Stimulated activated CD8-positive, alpha-beta memory T cell treated with anti-CD3 and anti-CD28 coated beads, Interleukin-2, amount 100 ng/mL, for 1 hour (primary cell): ENCODE measurements around the gene USP48.
A peak's percentile ranks its signal among the peaks of the same experiment; 100 is the strongest.

Source experiments
- DNase-seq, 2 donors: peaks; one replicate each; pipeline ENCODE4 v3.0.0-alpha.2; 2020; ENCODE audit warnings: low read depth in 2 of 2

USP48 gene

DNA sequence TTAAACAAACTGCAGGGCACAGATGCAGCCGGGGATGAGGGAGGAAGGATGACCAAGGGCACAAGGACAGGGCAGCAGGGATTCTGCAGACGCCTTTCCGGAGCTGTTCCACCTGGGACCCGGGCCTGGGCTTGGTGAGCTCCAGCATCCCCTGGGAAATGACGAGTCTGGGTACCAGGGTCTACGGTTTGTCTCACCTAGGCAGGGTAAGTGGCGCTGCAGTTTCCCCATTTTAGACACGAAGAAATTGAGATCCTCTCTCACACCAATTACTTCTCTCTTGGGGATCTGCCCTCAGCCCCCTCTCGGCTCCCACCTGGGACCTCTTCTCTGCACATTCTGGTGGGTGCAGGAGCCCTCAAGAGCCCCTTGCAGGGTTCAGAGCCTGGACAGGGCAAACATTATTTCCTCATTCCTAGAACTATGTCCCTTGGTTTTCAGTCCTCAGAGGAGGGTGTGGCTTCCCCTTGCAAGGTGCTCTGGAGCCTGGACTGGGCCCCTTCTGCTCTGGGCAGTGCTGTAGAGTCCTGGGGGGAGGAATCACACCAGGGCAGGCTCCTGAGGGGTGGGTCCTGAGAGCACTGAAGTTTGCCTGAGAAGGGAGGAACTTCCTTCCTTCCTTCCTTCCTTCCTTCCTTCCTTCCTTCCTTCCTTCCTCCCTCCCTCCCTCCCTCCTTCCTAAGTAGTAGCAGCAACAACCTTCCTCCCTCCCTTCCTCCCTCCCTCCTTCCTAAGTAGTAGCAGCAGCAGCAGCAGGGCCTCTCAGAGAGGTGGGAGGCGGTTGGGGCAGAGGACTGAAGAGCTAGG lies 129.8 kb downstream of the USP48 start:
- DNase-seq = no peak

DNA sequence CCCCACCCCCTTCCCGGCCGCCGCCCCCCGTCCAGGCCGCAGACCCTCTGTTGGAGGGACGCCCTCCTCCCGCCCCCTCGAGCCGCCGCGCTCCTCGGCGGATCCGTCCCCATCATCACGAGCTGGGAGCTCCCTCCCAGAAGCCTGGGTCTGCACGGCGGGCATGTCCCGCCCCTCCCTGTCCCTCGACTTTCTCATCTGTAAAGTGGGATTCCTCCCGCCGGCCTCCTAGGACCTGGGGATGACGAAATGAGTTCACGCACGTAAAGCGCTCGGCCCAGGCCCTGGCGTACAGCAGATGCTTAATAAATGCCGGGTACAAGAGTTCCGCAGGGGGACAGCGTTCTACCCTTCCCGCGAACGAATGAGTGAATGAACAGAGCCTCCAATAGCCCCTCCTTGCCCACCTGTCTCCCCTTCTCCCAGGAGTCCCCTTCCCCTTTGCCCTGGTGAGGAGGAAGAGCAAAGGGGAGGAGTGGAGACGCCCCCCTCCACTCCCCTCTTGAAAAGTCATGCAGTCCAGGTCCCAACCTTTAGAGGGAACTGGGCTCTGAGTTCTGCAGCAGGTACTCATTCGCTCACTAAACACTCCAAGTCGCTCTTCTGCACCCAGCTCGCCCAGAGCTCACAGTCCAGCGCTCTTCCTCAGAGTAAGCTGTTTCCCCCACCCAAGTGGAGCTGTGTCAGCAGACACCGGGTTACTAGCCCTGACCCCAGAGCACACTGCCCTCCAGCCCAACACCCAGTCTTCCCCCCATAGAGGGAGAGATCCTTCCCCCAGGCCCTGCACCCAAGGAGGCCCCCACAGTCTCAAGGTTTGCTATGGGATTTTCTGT lies 130.6 kb downstream of the USP48 start:
- no peak for DNase-seq

DNA sequence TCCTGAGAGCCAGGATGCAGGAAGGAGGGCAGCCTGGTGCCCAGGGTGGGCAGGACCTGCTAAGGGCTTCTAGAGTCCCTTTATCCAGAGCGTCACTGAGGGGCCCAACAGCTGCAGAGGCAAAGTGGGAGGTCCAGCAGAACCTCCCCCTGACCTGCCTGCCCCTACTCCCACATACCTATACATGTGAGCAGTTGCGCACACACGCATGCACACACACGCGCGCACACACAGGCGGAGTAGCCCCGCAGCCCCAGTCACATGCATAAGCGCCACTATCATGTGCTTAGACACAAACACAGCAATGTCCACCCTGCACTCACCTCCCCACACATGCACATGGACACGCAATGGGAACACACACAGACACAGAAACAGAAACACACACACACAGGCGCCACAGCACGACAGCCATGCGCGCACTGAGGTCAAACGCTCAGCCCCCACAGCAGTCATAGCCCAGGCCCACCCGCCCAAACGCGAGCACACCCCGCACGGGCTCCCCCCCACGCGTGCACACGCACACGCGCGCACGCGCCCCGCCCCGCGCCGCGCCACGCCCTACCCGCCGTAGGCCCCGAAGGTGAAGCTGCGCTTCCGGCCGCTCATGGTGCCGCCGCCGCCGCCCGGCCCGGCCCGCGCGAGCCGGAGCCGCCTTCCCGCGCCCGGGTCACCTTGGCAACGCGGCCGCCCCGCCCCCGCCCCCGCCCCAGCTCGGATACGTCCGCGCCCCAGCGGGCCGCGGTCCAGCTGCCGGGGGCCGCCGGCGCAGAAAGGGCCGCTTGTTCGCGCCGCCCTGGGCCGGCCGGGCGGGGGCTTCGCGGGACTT lies 131.5 kb downstream of the USP48 start:
- peak in 1 of 2 donors; percentile 8 for DNase-seq

DNA sequence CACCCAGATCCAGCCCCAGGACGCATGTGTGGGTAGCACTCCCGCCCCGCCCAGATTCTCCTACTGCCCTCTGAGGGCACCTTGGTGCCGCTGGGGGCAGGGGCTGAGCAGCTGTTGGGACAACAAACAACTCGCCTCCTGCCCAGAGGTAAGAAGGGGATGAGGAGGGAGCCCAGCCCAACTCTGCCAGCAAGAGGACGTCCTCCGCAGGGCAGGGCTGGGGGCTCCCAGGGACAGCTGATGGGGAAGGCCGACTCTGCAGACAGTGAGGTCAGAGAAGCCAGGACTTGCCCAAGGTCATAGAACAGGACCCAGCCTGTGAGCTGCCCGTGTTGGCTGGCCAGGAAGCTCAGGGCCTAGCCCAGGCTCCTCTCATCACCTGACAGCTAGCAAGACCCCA lies 132.5 kb downstream of the USP48 start:
- no peak for DNase-seq

DNA sequence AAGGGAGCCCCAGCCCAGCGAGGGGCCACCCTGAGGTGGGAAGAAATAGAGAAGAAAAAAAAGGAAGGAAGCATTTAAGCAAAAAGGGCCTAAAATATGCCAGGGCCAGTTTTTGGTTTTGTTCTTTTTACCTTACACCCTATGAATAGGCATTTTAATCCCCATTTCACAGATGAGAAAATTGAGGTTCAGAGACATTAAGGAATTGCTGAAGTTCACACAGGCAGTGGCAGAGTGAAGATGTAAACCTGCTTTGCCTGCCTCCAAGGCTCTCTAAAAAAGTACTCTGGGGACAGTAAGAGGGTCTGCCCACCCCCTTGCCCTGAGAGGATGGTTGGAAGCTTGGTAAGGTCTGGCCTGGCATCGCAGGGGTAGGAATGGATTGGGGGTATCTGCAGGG lies 133.6 kb downstream of the USP48 start:
- no peak for DNase-seq

DNA sequence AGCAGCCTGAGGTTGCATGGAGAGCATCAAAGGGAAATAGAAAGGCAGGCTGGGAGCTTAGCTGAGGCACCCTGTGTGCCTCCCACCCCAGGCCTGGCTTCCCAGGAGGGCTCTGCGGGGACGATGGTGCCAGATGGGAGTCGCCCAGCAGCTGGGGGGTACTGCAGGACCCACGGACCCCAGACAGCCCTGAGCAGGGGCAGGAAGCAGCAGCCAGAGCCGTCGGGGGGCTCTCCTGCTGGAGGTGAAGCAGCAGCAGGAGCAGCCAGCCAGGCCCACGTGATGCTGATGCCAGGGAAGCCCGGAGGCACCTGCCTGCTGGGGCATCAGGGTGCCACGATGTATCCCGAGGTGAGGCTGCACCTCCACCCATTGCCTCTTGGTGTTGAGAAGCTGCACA lies 134.2 kb downstream of the USP48 start:
- no peak for DNase-seq

DNA sequence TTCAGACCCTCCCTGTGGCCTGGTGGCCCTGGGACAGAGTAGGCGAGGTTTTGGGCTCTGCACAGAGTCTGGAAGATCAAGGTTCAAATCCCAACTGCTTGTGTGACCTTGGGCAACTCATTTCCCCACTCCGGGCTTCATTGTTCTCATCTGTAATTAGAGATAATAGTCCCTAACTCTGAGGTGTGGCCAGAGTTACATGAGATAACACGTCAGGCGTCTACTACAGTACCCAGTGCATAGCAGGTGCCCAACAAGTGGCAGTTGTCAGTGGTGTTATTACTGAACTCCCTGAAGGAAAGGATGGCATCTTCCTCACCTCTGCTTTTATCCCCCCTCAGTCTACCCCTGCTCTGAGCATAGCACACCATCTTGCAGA lies 134.6 kb downstream of the USP48 start:
- DNase-seq = no peak

DNA sequence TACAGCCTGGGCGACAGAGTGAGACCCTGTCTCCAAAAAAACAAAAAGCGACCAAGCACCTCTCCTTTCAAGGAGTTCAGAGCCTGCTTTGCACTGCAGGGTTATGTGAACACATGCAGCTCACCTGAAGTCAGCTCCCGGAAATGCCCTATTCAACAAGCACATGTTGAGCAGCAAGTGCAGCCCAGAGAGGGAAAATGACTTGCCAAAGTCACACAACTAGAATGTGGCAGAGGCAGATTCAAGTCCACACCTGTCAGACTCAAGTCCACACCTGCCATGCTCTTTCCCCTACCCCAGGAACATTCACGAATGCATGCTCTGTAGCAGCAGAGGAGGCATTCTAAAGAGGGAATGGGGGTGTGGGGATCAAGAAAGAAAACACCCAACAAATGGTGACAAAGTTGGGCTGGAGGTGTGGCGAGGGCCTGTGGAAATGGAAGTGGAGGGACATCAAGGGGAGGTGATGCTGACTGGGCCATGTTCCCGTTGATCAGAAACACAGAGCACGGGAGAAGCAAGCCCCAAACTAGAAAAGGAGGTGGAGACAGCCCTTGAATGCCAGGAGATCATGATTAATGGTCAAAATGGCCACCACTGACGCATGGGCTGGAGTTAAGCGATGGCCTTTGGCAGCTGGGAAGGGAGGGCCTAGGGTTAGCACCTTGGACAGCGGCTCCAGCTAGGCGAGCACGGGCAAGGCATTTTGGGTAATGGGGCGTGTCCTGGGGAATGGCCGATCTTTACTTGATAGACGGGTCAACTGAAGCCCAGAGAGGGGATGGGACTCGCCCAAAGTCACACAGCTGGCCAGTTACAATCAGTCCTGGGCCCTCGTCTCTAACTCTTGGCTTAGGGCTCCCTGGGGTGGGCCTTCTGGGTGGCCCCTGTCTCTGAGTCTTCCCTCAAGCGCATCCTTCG lies 135.3 kb downstream of the USP48 start:
- DNase-seq = no peak

DNA sequence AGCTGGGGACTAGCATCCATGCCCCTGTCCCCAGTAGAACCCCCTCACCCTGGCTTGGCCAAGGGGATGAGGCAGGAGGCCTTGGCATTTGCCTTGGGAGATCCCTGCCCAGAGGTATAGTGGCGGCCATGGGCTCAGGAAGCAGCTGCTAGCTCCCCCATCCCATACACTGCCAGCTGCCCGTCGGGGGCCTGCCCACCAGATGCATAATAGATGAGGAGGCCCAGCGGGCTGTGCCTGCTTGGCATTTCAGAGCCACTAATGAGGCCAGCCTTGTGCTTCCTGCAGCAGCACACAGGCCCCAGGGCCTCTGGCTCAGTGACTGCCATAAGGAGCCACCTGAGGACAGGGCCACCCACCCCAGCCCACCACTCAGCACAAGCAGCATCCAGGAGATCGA lies 137.4 kb downstream of the USP48 start:
- no peak for DNase-seq

DNA sequence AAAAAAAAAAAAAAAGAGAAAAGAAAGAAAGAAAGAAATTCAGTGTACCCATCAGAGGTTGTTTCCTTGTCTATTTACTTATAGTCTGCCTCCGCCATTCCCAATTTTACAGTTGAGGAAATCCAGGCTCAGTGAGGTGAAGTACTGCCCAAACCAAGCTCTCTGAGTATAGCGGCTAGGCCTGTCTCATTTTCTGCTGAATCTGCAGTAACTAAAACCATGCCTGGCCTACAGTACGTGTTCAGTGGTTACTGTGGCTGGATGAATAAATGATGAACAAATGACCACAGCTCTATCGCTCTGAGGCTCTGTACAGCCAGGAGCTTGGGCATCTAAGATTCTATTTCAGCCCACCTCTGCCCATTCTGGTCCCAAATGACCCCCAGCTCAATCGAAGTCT lies 138.0 kb downstream of the USP48 start:
- no peak for DNase-seq

DNA sequence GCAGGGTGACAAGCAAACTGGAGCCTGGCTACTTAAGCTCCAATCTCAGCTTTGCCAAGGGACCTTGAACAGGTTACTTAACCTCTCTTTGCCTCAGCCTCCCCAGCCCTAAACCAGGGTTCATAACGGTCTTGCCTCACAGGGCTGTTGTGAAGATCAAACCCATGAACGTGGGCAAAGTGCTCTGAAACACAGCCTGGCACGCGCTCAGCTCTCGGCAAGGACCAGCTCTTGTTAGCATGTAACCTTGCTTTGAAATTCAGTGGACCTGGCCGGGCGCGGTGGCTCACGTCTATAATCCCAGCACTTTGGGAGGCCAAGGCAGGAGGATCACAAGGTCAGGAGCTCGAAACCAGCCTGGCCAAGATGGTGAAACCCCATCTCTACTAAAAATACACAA lies 138.6 kb downstream of the USP48 start:
- no peak for DNase-seq

DNA sequence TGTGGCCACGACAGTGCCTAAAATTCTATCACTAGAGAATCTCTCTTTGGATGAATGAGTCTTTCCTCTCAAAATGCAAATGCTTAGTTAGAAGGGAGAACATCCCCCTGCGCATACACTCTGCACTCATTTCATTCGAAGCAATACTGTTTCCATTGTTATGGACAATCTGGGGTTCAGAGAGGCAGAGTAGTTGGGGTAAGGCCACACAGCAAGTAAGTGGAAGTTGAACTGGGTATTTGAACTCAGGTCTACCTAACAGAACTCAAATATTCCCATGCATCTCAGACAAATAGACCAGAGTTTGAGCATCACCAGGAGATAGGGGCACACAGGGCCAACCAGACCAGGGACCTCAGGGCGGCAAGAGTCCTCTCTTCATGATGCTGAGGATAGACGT lies 139.3 kb downstream of the USP48 start:
- DNase-seq = no peak

DNA sequence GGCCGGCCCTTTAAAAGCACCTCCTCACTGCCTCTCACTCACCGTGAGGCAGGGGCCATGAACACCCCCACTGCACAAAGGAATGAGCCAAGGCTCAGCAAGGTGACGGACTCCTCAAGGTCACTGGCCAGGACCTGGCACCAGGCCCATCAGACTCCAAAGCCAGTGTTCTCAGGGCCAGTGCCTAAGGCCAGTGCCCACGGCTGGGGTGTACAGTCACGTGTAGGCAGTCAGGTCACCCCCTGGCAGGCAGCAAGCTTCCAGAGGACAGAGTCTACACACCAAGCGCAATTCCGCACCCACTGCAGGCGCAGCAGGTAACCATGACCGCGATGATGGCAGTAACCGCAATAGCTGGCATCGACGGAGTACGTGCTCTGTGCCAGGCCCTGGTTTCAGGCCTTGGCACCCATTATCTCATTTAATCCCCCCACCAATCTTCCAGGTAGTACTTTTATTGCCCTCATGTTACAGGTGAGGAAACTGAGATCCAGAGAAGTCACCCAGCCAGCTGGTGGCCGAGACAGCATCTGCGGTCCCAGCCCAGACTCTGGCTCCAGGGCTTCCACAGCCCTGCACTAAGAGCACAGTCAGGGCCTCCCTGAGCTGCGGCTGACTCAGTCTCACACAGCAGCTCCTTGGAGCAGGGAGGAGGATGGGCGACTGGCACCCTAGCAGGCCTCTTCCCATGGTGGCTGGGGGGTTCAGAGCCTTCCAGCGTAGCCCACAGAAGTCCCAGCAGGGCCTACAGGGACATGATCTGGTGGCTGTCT lies 140.8 kb downstream of the USP48 start:
- no peak for DNase-seq

DNA sequence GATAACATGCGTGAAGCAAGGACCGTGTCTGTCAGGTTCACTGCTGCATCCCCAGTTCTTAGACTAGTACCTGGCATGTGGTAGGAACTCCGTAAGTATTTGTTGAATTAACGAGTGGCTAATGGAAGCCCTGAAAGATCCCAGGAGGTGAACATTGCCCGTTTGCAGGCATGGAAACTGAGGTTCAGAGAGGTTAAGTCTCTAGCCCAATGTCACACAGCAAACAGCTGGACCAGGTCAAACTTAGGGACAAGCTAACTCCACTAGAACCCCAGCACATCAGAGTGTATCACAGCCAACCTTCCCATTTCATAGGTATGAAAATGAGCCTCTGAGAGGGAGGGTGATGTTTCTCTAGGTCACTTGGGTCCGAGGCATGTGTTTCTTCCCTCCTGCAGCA lies 141.4 kb downstream of the USP48 start:
- DNase-seq = no peak

DNA sequence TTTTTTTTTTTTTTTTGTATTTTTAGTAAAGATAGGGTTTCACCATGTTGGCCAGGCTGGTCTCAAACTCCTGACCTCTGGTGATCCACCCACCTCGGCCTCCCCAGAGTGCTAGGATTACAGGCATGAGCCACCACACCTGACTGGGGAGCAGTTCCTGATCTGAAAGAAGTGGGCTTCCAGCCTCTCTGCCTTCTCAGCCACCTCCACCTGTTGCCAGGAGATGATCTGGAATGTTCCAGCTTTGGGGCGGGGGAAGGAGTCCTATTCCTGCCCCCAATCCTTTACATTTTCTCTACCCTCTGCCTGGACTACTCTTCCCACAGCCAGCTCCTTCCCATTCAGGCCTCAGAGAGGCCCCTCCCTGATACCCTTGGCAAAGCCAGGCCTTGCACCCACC lies 141.9 kb downstream of the USP48 start:
- no peak for DNase-seq

DNA sequence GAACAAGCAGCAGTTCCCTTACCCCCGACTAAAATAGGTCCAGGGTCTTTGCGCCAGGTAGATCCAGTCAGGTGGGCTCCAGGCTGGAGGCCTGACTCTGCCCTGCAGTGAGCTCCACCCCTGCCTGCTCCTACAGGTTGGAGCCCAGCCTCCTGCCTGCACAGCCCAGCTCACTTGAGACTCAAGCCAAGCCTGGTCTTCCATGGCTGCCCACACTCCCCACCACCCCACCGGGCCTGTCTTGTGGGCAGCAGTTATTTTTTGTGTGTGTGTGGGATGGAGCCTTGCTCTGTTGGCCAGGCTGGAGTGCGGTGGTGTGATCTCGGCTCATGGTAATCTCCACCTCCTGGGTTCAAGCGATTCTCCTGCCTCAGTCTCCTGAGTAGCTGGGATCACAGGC lies 142.3 kb downstream of the USP48 start:
- DNase-seq = no peak

DNA sequence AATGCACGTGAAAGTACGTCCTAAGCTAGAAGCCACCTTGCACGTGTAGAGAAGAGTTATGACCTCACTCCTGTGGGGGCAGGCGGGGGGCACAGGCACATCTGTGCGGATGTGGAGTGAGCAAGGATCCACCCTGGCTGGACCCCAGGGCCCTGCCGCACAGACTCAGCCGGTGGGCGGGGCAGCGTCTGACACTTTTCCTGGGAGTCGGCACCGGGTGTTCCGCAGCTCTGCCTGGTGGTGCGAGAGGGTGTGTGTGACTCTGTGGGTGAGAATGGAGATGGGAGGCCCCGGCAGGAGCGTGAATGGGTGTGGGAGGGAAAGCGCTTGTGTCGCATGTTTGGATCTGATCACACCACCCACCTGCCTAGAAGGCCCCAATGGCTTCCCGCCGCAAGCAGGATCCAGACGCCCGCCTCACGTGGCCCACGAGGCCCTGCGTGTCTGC lies 143.3 kb downstream of the USP48 start:
- no peak for DNase-seq

DNA sequence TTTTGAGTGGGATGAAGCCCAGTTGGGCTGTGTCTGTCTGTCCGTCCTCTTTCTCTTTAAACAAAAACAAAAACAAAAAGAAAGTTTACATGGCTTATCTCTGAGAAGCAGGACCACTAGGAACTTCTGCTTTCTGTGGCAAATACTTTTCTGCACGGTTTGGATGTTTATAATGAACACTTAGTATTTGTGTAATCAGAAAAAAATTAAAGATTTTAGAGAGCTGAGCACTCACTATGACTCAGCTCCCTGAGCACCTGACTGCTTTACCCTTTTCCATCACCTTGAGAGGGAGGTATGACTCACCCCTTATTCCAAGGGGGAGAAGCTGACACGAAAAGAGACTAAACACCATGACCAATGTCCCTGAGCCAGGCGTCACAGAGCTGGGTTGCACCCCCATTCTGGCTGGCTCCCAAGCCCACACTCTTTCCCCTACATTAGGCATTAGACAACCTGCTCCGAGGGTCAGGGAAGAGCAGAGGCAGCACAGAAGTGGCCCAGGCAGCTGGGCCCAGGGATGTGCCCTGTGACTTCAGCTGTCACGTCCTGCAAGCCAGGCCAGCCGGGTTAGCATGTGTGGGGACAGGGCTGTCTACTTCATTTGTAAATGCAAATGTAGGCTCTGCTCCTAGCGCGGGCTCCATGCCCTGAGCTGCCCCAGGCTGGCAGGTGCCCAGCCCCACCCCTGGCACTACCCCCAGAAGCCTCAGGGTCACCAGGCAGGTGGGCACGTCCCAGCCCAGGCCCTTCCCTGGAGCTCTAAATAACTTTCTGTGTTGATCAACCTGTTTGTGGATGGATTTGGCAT lies 144.2 kb downstream of the USP48 start:
- no peak for DNase-seq

DNA sequence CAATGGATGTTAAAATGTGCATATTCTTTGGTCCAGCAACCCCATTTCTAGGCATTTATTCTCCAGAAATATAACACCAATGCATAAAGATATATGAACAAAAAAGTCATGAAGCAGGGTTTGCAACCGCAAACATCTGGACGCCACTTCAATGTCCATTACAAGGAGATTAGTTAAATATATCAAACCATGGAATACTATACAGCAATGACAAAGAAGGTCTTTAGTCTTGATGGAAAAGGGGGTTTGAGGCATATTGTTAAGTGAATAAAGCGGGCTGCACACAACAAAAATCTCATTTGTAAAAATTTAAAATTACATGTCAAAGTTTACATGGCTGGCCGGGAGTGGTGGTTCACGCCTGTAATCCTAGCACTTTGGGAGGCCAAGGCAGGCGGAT lies 145.4 kb downstream of the USP48 start:
- DNase-seq = no peak

DNA sequence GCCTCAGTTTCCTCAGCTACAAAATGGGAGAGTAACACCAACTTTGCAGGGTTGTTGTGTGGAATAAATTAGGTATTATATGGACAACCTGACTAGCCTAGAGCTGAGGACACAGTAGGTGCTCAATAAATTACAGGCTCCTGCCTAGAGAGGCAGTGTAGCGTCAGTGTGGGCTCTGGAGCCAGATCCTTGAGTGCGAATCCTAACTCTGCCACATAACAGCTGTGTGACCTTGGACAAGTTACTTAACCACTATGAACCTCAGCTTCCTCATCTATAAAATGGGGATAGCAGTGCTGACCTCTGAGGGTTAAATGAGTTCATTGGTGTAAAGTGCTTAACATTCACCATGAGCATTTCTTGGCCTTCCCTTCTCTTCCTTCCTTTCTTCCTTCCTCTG lies 146.9 kb downstream of the USP48 start:
- DNase-seq = no peak
